RPMI8226 (cell line): ENCODE measurements around the gene C6orf89.

Source experiments
- DNase-seq: peaks from one replicate; pipeline ENCODE4 v3.0.0-alpha.2; 2015

The C6orf89 gene

DNA sequence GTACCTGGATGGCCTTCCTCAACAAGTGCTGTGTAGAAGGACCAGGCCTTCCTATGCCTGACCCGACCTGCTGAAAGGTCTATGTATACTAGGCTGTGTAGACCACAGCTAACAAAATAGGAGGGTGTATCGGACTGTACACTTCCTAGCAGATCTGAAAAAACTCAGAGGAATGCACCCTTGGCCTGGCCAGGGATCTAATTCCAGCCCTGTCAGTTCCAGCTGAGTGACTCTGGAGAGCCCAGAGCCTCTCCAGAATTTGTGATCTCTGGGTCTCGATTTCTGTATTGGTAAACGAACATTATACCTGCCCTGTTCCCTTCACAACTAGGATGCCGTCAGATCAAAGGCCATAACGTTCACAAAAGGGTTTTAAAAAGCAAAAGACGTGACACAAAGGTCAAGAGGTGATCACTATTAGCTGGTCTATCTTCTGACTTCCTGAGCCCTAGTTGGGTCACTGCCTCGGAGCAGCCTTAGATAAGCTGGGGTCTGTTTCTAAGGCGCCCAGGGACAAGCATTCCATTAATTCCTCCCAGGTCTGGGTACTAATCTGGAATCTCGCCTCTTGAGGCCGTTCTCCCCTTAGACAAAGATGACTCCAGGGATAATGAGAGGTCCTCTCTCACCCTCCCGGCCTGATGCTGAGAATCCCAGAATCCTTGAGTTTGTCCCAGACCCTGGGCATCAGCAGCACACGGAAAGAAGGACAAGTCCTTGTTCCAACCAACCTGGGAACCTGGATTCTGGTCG lies 86.3 kb downstream of the C6orf89 start:
- no peak for DNase-seq

DNA sequence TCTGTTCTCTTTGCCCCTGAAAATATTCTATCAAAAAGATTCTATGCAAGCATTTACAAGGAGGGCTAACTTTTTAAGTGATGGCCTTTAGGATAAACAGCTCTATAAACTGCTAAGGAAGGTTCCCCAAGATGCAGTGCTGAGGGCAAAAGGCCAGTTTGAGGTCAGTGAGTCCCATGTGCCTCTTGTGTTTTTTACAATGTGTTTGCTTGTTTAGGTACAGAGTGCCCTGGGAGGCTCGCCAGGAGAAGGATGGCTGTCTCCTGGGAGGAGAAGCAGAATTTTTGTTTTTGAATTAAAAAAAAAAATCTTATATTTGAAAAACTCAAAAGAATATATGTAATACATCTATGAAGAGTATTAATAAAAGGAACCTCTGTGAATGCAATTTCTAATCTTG lies 87.4 kb downstream of the C6orf89 start:
- DNase-seq: no peak

DNA sequence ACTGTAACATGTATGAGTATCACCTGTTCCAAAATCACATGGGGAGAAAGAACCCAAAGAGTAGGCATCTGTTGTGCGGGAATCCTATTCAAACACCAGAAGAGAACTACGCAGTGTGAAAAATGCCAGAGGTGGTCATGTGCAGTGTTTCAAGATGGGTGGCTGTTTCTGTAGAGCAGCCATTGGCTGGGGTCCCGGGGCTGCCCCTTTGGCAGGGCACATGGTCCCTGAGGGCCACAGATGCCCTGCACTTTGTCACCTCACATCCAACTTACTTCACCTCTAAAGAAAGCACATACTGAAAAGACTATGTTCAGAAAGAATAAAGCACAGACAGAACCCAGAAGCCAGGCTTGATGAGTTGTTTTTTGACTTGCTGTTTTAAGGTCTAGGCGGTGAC lies 87.9 kb downstream of the C6orf89 start:
- DNase-seq: no peak

DNA sequence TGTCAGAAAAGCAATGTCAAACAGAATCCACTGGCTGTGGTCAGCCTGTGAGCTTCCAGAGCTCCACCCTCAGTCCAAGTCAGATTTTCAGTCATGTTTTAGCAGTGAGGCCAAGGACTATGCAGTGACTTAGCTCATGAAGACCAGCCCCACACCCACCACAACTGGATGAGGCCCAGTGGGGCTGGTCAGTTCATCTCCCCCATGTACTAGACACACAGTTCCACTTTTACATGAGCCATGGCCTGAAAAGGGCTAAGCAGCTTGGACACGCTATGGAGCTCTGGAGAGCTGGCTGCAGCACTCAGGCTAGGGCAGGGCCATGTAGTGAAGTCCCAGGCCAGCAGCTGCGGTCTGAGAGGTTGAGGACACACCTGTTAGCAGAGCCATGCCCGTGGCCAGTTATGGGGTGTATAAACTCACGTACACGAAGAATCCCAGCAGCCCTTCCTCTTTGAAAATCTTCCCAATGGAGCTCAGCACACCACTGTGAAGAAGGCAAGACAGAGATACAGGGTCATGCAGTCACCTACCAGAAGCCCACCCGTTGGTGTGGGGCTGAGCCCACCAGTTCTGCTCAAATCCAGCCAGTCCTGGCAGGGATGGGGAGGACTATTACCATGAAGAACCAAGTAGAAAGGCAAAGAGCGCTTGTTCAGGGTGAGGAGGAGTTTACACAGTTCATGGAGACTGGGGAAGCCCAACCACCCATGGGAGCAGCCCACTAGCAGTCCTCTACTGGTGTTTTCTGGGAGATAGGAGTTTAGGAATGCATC lies 89.7 kb downstream of the C6orf89 start:
- no peak for DNase-seq

DNA sequence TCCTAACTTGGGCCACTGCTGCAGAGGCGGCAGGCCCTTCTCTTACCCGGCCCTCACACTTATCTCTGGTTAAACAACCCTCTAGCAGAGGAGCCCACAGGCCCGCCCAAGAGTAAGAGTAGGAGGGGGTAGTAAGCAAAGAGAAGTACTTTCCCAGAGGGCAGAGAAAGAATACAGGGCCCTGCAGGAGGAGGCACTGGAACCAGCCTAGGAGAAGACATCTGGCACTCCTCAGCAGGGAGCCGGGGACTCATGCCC lies 90.2 kb downstream of the C6orf89 start:
- no peak for DNase-seq

DNA sequence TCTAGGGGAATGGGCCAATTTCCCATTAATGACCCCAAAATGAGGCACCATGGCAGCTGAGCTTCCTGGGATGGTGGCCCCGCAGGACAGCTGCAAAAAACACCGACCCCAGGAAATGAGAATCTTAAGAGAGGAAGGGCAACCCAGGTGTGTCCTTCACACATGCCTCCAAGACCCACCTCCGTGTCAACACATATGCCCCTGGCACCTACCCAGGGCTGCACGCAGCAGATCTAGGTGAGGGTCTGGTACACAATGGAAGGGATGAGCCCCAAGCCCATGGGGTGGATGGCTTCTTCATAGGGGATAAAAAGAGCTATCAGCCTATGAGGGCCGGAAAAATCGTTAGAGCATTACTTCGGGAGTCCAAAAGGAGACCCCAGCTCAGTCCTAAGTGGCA lies 90.8 kb downstream of the C6orf89 start:
- DNase-seq: no peak

DNA sequence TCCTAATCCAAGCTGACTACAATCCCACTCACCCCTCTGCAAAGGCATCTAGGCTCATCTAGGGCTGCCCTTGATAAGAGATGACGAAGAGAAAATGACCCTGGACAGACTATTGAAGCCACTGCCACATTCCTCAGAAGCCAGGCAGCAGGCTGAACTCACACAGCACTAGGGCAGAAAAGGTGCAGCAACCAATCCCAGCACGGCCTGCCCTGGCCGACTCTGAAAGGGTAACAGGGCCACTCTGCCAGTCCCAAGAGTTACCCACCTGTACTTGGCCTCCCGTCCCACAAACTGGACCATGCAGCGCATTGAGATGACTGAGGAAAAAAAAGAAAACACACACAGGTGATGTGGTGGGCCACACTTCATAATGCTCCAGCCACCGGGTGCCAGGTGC lies 91.2 kb downstream of the C6orf89 start:
- no peak for DNase-seq

DNA sequence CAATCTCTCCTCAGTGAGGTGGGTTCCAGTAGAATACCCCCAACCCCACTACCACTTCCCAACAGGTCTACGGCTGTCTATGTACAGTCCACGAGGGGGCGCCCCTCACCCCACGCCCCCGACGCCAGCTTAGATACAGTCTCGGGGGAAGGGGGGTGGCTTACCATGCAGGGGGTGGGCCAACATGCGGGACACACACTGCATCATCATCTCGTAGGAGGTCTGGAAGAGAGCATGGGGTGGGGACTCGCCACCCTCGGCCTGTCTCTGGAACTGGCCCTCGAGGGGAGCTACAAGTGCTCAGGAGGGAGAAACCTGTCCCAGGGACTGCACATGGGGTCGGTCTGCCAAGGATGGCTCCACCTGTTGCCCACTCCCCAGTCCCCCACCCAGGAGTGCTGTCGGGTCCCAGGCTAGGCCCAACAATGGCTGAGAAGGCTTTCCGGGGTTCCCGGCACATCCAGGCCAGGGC lies 91.8 kb downstream of the C6orf89 start:
- DNase-seq: no peak
